ENCODE results near the gene SSU72. TPM values are rescaled to one million over a fixed set of nuclear protein-coding genes. Genes with fewer than 3 reads are reported as not detected.
A peak's percentile ranks its signal among the peaks of the same experiment; 100 is the strongest.
"Not testable (repeated sequence)": the region's sequence is repeated elsewhere in the genome, so short reads cannot be mapped to it uniquely, and the experiment has no call there.

The SSU72 gene
- total RNA-seq, 1 donor from 2014 or later = 117 TPM

DNA sequence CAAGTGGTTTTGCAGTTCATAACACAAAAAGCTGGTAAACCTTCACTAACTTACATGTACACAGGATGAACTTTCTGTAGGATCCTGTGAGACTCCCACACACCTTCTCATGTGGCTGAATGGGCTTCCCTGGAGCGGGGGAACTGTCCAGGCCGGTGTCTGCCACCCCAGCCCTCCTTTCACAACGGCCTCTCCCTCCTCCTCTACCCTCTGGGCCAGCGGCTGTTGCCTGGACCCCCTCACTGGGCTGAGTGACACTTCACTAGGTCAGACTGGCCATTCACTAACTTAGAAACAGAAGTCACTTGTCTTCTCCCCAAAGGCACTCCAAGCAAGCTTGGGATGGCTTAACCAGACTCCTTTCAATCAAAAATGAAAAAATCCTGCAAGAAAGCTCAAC lies 16.1 kb downstream of the SSU72 start:
- no peak overlapping the region for H3K4me3 Mint-ChIP-seq (ENCODE audit: unreplicated experiment)
- H3K9me3 Mint-ChIP-seq (ENCODE audit: unreplicated experiment) = no peaks in the 10 kb centered on the region
- H3K4me1 Mint-ChIP-seq (ENCODE audit: unreplicated experiment) = peaks cover 8% of the 10 kb centered on the region
- H3K36me3 Mint-ChIP-seq (ENCODE audit: unreplicated experiment) = peaks cover 14% of the 10 kb centered on the region
- no peaks in the 10 kb centered on the region for H3K27me3 Mint-ChIP-seq (ENCODE audit: unreplicated experiment)
- DNase-seq (ENCODE audit: extremely low spot score, unreplicated experiment) = no peak
- H3K27ac Mint-ChIP-seq (ENCODE audit: unreplicated experiment) = no peak overlapping the region
- TF ChIP-seq, protein P1, sequence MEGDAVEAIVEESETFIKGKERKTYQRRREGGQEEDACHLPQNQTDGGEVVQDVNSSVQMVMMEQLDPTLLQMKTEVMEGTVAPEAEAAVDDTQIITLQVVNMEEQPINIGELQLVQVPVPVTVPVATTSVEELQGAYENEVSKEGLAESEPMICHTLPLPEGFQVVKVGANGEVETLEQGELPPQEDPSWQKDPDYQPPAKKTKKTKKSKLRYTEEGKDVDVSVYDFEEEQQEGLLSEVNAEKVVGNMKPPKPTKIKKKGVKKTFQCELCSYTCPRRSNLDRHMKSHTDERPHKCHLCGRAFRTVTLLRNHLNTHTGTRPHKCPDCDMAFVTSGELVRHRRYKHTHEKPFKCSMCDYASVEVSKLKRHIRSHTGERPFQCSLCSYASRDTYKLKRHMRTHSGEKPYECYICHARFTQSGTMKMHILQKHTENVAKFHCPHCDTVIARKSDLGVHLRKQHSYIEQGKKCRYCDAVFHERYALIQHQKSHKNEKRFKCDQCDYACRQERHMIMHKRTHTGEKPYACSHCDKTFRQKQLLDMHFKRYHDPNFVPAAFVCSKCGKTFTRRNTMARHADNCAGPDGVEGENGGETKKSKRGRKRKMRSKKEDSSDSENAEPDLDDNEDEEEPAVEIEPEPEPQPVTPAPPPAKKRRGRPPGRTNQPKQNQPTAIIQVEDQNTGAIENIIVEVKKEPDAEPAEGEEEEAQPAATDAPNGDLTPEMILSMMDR (IDR thresholded peaks at IDR 0.05) = no peak

DNA sequence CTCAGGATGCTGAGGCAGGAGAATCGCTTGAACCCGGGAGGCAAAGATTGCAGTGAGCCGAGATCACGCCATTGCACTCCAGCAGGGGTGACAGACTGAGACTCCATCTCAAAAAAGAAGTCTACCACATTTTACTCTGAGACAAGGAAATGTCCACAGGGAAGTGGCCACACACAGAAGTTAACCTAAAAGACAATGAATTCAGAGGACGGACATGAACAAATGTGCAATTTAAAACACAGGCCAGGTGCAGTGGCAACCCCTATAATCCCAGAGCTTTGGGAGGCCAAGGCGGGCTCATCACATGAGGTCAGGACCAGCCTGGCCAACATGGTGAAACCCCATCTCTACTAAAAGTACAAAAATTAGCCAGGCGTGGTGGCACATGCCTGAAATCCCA lies 17.0 kb downstream of the SSU72 start:
- not testable (repeated sequence) for H3K27me3 Mint-ChIP-seq (ENCODE audit: unreplicated experiment); H3K4me1 Mint-ChIP-seq (ENCODE audit: unreplicated experiment); H3K27ac Mint-ChIP-seq (ENCODE audit: unreplicated experiment); H3K4me3 Mint-ChIP-seq (ENCODE audit: unreplicated experiment); H3K9me3 Mint-ChIP-seq (ENCODE audit: unreplicated experiment); DNase-seq (ENCODE audit: extremely low spot score, unreplicated experiment)
- H3K36me3 Mint-ChIP-seq (ENCODE audit: unreplicated experiment) = peaks cover 12% of the 10 kb centered on the region

DNA sequence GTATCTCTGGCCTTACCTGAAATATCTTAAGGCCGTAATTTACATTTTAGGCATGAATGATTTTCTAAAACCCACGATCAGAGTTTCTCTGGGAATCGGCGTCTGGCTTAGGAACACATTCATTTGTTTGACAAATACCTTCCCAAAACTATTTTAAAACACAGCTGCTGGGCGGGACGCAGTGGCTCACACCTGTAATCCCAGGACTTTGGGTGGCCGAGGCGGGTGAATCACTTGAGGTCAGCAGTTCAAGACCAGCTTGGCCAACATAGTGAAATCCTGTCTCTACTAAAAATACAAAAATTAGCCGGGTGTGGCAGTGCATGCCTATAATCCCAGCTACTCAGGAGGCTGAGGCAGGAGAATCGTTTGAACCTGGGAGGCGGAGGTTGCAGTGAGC lies 17.7 kb downstream of the SSU72 start:
- H3K36me3 Mint-ChIP-seq (ENCODE audit: unreplicated experiment); H3K27me3 Mint-ChIP-seq (ENCODE audit: unreplicated experiment); H3K4me1 Mint-ChIP-seq (ENCODE audit: unreplicated experiment); DNase-seq (ENCODE audit: extremely low spot score, unreplicated experiment); H3K9me3 Mint-ChIP-seq (ENCODE audit: unreplicated experiment); H3K4me3 Mint-ChIP-seq (ENCODE audit: unreplicated experiment); H3K27ac Mint-ChIP-seq (ENCODE audit: unreplicated experiment): not testable (repeated sequence)

DNA sequence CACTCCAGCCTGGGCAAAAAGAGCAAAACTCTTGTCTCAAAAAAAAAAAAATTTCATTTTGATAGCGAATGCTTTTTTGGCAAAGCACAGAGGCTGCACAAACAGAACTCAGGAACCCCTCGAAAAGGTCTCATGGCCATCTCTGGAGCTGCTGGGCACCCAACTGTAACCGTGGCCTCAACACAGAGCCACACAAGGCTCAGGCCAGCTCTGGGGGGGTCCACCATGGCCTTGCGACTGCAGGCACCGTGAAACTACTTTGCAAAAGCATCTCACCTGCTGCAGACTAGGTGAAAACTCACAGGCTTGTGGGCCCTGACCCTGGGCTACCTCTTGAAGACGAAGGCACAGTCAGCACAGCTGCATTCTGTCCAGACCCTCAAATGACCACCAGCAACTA lies 18.2 kb downstream of the SSU72 start:
- Mint-ChIP-seq H3K4me1 (ENCODE audit: unreplicated experiment) (peaks cover 13% of the 10 kb centered on the region), H3K27me3 (ENCODE audit: unreplicated experiment) (no peaks in the 10 kb centered on the region), H3K9me3 (ENCODE audit: unreplicated experiment) (no peaks in the 10 kb centered on the region), H3K4me3 (ENCODE audit: unreplicated experiment) (no peak overlapping the region), H3K27ac (ENCODE audit: unreplicated experiment) (no peak overlapping the region), H3K36me3 (ENCODE audit: unreplicated experiment) (peaks cover 3% of the 10 kb centered on the region)
- no peak for DNase-seq (ENCODE audit: extremely low spot score, unreplicated experiment)
- TF ChIP-seq, protein P1 (IDR thresholded peaks at IDR 0.05) = no peak

DNA sequence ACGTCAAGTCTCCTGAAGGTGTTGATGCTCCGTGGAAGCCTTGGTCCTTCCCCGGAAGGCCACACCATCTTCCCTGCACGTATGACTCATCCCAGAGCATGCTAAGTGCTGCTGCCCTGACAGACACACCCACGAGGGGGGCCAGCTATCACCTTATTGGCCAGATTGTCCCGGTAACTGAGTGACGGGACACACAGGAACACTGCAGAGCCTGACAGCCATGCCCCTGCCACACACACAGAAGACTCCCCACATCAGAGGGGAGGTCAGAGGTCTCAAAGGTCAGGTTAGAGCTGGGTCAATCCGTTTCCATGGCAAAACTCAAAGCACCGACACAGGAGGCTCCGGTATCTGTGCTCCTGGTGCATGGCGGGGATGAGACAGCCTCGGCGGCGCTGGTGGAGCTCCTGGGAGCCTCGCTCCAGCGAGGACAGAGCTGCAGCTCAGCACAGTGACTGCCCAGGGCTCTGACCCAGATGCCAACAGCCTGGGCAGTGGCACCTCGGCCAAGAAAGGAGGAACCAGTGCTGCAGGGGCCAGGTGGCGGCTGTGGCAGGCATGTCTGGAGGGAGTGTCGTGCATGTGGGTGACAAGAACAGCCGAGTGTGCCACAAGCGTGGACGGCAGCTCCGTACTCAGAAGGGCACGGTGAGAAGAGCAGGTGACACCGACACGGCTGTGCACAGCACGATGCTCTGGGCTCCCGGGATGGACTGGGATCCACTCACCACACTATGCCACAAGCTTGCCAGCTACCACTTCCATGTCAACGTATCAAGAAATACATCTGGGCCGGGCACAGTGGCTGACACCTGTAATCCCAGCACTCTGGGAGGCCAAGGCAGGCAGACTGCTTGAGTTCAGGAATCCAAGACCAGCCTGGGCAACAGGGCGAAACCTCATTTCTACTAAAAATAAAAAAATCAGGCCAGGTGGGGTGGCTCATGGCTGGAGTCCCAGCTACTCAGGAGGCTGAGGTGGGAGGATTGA lies 19.4 kb downstream of the SSU72 start:
- peaks cover 21% of the 10 kb centered on the region for H3K4me1 Mint-ChIP-seq (ENCODE audit: unreplicated experiment)
- TF ChIP-seq, protein P1 (IDR thresholded peaks at IDR 0.05) = no peak
- H3K9me3 Mint-ChIP-seq (ENCODE audit: unreplicated experiment) = no peaks in the 10 kb centered on the region
- peak overlapping the region; percentile 47 for H3K27ac Mint-ChIP-seq (ENCODE audit: unreplicated experiment)
- H3K27me3 Mint-ChIP-seq (ENCODE audit: unreplicated experiment) = no peaks in the 10 kb centered on the region
- H3K36me3 Mint-ChIP-seq (ENCODE audit: unreplicated experiment) = no peaks in the 10 kb centered on the region
- H3K4me3 Mint-ChIP-seq (ENCODE audit: unreplicated experiment) = no peak overlapping the region
- no peak for DNase-seq (ENCODE audit: extremely low spot score, unreplicated experiment)

DNA sequence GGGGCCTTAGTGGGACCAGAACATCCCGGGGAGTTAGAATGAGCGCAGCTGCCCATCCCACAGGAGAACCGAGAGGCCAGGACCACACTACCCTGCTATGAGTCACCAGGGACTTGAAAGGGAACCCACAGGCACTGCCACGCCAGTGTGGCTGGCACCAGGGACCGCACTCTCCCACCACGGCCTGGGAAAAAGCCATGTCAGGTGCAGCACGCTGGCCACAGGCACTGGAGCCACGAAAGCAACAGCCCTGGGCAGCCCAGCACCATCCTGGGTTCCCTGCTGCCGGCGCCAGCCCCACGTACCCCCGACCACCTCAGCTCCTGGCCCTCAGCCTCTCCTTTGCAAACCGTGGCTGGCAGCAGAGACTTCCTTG lies 20.1 kb downstream of the SSU72 start:
- no peak for DNase-seq (ENCODE audit: extremely low spot score, unreplicated experiment)
- Mint-ChIP-seq H3K4me1 (ENCODE audit: unreplicated experiment) (peaks cover 21% of the 10 kb centered on the region), H3K4me3 (ENCODE audit: unreplicated experiment) (no peak overlapping the region), H3K27ac (ENCODE audit: unreplicated experiment) (no peak overlapping the region), H3K9me3 (ENCODE audit: unreplicated experiment) (no peaks in the 10 kb centered on the region), H3K36me3 (ENCODE audit: unreplicated experiment) (no peaks in the 10 kb centered on the region), H3K27me3 (ENCODE audit: unreplicated experiment) (no peaks in the 10 kb centered on the region)
- TF ChIP-seq, protein P1 (IDR thresholded peaks at IDR 0.05) = no peak
